Measurements from ENCODE around the gene DDIT3.

The DDIT3 gene

DNA sequence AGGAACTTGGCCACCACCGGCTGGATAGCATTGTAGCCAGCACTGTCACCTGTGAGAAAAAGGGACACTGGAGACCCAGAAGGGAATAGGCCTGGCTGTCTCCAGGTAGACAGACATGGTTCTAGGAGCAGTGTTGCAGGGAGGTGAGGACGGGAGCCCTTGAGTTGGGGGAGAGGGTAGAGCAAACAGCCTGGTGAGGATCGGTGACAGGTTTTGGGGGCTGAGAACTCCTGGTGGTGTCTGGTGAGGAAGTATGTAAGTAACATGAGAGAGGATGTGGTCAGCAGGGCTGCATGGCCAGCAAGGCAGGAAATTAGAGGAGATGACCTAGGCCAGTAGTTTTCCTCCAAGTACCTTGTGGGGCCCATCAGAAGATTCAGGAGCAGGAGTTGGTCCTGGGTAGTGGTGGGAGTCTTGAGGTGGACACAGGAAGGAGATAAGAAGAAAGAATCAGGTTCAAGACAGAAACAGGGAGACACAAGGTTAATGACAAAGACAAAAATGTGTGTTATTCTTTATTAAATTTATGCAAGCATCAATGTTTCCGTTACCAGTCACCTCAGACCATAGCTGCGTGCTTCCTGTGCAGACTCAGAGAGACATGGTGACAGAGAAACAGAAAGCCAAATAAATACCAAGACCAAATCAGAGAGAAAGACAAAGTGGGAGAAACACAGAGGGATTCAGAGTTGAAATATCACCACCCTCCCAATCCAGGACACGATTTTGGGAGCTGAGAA, 40.8 kb downstream of the DDIT3 start, which contains the start of gene ARHGAP9:
TSS of gene ARHGAP9 (minus strand) at position 491 of the 740 bp plus-strand sequence. CDS start at position 31, 460 bp downstream.
- peak; percentile 54 for DNase-seq

DNA sequence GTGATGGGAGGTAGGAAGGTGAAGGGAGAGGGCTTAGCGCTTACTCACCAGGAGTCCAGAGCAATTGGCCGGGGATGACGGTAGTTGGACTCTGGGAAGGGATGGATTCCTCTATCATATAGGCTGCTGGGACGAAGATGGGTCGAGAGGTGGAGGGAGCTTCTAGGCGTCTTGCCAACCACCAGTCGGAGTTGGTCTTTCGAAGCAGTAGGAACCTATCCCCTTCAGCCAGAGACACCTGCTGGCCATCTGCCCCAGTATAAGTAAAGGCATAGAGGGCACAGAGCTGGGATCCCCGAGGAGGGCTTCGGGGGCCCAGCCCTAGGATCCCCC, 41.3 kb downstream of the DDIT3 start:
- DNase-seq: no peak

DNA sequence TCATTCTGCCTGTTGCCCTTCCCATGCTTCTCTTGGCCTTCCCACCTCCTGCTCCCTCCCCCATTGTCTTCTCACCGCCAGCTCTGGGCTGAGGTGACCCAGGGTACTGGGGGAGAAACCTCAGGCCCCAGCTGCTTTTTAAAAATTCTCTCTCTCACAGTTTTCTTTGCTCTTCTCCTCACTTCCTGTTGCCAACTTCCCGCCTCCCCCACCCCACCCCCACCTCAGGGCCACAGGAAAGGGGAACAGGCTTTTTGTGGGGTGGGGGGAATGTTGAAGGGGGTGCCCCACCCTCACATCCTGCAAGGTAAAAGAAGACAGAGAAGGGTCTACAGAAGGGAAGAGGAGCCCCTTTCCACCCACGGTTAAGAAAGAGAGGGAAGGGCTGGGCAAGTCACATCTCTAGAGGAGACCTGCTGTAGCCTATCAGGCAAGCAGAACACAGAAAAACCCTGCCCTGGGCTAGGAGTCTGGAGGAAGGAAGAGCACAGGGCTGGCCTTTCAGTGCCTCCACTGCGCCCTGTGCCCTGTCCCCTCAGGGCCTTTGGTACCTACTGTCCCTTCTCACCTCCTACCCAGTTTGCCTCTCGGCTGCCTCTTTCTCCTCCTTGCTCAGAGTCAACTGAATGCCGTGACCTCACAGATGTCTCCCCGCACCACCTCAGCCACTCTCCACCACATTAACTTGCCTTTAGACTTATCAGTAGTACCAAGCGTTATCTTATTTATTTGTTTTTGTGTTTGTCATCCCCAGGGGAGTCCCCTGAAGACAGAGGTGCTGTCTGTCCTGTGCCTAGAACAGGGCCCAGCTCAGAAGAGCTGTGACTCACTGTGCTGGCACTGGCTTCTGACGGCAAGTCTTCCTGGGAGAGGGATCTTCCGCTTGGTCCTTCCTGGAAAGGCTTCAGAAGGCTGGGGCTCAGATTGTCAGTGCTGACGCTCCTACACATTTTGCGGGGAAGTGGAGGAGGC, 42.3 kb downstream of the DDIT3 start:
- DNase-seq: peak; percentile 40

DNA sequence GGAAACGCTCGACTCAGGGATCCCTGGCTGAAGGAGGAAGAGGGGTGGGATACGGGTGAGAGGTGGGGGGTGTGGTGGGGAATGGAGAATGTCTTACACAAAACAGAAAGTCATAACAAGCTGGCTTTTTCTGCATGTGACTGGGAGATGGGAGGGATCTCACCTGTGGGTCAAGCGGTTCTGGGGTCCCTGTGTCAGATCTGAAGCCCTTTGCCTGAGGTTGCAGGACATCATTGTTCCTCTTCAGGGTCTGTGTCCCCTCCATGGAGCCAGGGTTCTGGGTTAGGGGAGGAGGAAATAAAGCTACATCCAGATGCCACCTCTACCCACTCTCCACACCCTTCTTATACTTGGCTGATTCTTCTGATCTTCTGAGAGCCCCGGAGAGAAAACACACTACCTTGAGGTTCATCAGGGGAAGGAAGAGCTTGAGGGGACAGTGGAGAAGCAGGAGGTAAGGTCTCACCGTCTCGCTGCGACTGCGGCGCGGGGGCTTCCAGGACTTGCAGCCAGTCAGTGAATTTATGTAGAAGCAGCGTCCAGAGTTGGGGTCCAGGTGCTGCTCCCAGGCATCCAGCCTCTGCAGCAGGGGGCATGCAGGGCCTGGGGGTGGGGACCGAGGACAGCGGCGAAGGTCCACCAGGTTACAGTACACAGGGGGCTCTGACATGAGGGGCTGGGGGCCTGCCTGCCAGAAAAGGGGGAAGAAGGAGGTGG, 43.2 kb downstream of the DDIT3 start:
- DNase-seq: no peak

DNA sequence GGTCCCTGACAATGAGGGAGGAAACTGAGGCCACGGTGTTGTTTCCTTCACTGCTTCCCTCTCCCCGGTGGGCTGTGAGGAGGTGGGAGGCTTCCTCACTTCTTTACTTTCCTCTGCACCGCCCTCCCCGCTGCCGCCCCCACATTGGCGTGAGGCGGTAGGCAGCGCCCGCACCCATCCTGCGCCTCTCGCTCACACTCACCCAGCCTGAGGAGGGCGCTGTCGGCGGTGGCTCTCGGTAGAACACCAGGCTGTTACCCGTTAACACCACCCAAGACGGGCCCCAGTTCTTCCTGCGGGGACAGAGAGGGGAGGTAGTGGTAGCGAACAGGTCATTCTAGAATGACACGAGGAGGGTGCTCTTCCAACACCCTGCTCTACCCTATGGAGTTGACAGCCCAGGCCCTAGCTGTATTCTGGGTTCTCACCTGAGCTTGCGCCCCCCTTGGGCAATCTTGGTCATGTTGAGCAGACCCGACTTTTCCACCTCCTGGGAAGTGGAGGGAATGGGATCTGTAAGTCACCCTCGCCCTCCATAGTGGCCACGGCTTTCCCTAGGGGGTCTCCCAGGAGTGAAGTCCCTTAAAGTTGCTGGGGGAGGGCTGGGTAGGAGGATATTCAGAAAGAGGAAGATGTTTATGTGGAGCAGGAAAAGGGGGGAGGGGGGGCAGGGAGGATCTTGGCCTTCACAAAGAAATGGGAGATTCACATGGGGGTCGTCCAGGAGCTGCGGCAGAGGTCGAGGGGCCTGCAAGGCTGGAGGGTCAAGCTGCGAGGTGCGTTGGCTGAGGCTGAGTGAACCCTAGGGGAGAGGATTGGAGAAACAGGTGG, 43.9 kb downstream of the DDIT3 start:
- peak; percentile 35 for DNase-seq

DNA sequence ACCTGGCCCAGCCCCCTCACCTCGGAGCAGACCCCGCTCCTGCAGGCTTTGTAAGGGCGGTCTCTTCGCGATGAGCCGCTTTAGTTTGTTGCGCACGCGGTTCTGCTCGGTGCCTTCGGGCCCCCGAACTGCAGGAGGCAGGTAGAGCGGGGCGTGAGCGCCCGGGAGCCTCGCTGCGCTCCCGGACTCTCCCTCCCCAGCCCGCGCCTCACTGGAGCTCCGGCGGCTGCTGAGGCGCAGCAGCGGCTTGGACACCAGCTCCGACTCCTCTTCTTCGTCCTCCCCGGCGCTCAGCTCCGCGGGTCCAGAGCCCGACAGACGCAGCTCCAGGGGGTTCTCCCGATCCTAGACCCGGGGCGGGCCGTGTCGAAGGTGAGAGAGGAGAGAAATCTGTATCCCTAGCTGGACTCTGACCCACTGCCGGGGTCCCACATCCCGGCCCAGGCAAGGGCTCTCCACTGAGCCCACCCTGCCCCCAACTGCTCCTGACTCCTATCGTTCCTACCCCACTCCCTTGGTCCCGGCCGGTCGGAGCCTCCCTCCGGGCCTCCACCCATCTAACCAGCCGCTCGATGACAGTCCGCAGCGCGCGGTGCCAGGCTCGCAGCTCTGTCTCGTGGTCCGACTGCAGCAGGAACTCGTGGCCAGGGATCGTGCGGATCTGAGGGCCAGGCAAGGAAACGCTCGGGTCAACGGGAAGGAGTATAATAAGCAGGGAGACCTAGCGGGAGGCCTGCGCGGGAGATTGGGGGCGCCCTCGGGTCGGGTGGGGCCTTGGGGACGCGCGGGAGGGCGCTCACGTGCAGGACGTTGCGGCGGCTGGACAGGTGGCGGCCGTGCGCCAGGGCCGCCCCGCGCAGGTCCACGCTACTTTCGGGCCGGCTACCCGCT, 44.8 kb downstream of the DDIT3 start:
- DNase-seq: no peak

DNA sequence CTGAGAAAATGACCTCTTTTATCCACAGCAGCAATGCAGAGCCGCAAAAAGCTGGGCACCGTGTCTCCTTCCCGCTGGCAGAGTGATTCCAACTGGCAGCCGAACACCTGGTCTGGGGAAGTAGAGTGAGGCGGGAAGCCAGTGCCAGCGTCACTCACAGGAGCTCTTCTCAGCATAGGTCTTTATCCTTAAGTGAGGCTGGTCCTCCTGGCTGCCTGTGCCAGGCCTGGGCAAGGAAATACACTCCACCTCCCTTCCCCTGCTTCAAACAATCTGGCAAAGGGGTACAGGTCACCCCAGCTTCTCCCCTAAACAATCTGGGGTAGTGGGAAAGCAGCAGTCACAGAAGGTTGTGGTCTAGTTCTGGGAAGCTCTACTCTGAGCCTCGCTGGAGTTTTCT, 45.5 kb downstream of the DDIT3 start:
- DNase-seq: no peak

DNA sequence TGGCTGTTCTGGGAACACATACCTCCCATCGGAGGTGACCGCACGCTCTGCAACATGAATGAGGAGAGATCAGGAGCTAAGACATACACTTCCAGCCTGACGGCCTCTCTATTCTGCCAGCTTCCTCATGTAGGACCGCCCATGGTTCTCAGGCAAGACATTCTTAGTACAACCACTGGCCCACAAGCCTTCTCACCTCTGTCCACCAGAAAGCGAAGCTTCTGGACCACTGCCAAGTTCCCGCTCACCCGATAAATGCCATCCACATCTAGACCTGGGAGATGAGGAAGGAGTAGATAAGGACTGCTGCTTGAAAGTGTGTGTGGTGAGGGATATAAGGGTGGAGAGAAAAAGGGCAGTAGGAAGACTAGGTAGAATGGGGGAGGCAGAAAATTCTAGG, 45.9 kb downstream of the DDIT3 start:
- no peak for DNase-seq

DNA sequence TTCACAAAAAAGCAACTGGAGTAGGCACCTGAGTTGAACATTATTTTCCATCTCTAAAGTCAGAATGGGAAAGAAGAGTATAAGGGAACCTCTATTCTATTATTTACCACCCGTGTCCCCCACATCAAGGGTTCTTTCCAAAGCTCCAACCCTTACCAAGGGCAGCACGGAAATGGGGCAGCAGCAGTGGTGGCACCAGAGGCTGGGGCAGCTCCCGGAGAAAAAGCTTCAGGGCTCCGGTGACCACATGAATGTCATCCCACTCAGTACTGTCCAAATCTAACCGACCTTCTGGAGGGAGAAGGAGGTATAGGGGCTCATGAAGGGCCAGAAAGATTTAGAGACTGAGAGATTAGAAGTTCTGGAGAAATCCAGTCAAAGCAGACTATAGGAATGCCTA, 46.4 kb downstream of the DDIT3 start:
- no peak for DNase-seq

DNA sequence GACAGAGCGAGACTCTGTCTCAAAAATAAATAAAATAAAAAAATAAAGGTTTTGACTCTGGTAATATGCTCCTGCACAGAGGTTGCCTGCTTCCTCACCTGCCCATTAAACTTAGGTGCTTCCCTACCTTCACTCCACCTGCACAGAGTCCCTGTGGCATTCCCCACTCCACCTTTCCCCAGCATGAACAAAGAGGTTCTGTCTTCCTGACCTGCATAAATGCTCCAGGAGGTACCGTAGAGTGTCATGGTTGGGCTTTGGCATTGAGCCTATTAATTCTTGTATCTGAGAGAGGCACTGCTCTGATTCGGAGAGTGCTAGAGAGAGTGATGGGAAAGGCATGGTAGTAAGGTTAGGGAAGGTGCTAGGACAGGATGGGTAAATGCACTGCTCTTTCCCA, 46.9 kb downstream of the DDIT3 start:
- DNase-seq: no peak

DNA sequence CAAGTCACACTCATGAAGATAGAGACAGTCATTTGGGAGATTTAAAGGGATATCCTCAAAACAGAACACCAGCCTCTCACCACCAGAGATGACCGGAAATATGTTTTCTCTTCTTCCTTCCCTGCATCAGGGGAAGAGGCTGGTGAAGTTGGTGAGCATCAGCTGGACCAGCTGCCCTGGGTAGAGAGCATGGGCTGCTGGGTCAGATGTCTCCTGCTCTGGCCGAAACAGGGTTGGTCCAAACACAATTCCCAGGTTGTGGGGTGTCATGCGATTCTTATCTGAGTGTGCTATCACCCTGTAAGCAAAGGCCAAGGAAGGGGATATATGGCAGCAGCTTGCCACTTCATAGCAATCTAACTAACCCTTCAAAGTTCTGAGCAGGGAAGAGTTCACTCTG, 47.9 kb downstream of the DDIT3 start:
- no peak for DNase-seq

DNA sequence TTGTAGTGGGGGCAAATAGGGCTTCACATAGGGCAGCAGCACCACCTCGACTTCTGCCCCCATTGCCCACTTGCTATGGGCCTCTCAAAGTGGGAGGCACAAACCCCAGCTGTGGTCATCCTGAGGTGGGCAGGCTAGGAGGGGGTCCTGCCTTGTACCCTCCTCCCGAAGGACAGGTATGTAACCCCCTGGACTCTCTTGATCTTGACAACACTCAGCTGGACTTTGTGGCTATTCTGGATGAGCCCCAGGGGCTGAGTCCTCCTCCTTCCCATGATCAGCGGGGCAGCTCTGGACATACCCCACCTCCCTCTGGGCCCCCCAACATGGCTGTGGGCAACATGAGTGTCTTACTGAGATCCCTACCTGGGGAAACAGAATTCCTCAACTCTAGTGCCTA, 48.7 kb downstream of the DDIT3 start:
- DNase-seq: no peak

DNA sequence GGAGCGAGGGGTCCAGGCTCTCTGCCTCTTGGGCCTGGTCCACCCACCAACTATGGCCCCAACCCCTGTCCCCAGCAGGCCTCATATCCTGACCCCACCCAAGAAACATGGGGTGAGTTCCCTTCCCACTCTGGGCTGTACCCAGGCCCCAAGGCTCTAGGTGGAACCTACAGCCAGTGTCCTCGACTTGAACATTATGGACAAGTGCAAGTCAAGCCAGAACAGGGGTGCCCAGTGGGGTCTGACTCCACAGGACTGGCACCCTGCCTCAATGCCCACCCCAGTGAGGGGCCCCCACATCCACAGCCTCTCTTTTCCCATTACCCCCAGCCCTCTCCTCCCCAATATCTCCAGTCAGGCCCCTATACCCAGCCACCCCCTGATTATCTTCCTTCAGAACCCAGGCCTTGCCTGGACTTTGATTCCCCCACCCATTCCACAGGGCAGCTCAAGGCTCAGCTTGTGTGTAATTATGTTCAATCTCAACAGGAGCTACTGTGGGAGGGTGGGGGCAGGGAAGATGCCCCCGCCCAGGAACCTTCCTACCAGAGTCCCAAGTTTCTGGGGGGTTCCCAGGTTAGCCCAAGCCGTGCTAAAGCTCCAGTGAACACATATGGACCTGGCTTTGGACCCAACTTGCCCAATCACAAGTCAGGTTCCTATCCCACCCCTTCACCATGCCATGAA, 49.2 kb downstream of the DDIT3 start:
- DNase-seq: no peak

DNA sequence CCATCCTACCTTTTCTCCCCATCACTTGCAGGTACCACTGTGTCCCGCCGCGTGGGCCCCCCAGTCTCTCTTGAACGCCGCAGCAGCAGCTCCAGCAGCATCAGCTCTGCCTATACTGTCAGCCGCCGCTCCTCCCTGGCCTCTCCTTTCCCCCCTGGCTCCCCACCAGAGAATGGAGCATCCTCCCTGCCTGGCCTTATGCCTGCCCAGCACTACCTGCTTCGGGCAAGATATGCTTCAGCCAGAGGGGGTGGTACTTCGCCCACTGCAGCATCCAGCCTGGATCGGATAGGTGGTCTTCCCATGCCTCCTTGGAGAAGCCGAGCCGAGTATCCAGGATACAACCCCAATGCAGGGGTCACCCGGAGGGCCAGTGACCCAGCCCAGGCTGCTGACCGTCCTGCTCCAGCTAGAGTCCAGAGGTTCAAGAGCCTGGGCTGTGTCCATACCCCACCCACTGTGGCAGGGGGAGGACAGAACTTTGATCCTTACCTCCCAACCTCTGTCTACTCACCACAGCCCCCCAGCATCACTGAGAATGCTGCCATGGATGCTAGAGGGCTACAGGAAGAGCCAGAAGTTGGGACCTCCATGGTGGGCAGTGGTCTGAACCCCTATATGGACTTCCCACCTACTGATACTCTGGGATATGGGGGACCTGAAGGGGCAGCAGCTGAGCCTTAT, 49.9 kb downstream of the DDIT3 start:
- DNase-seq: no peak

DNA sequence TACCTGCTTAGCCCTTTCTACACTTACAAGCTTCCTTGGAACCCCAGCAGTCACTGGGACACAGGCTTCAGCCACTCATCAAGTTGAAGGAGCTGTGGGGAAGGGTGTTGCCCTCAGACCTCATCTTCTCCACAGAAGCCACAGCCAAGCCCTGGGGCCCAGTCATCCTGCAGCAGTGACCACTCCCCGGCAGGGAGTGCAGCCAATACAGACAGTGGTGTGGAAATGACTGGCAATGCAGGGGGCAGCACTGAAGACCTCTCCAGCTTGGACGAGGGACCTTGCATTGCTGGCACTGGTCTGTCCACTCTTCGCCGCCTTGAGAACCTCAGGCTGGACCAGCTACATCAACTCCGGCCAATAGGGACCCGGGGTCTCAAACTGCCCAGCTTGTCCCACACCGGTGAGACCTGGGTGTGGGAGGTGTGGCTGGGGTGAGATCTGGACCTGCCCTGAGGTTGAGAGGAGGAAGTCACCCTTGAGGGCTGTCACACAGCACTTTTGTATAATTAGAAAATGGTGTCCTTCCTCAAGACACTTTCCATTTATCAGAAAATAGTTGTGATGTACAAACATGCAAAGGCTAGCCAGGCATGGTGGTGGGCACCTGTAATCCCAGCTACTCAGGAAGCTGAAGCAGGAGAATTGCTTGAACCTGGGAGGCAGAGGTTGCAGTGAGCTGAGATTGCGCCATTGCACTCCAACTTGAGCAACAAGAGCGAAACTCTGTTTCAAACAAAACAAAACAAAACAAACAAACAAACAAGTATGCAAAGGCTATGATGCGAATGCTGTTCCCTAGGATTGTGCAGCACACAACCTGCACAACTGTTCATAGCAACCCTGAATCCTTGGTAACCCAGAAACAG, 50.8 kb downstream of the DDIT3 start:
- no peak for DNase-seq

DNA sequence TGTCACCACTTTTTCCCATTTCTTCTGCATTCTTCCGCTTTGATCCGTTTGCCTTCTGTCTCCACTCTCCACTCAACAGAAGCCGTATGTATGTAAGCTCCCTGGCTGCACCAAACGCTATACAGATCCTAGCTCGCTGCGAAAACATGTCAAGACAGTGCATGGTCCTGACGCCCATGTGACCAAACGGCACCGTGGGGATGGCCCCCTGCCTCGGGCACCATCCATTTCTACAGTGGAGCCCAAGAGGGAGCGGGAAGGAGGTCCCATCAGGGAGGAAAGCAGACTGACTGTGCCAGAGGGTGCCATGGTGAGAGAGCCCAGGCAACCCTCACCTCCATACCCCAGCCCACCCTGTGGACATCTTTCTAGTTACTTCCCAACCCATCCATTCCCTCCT, 52.4 kb downstream of the DDIT3 start:
- no peak for DNase-seq

DNA sequence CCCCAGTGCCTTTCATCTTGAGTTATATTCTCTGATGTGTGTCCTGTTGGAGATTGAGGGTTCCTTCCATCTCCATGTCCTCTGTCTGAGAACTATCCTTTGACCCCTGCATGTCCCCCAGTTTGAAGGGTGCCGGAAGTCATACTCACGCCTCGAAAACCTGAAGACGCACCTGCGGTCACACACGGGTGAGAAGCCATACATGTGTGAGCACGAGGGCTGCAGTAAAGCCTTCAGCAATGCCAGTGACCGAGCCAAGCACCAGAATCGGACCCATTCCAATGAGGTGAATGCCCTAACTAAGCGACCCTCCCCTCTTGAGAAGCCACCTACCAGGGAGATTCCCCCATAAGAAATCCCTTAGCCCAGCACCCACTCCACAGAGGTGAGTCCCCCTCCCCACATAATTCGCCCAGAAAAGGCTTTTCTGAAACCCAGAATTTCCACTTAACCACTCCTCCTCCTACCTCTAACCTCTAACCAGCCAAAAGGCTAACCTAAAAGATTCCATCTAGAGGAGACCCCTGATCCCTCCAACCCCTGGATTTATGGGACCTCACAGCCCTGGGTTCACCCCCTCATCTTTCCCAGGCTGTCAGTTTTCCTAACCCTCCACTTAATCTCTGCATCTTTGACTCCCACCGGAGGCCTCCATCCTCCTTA, 53.0 kb downstream of the DDIT3 start:
- no peak for DNase-seq

Data from activated CD4-positive, alpha-beta T cell treated with anti-CD3 and anti-CD28 coated beads for 1 hour (primary cell).